H1 (cell line): ENCODE data around the gene FHL2. TPM values are rescaled to one million over a fixed set of nuclear protein-coding genes. Genes with fewer than 3 reads are reported as not detected.

ENCODE experiments used
- CTCF ChIA-PET: fragments of 300-600 bp; sonication (Branson Sonifier 250); formaldehyde crosslinking; loops from one replicate; lab custom pipeline; 2021; ENCODE audit not compliant: partially characterized antibody; lab: Charles Lee
- POLR2A ChIA-PET: fragments of 300-600 bp; sonication (Branson Sonifier 250); formaldehyde crosslinking; loops from one replicate; lab custom pipeline; 2021; ENCODE audit warnings: inconsistent platforms; ENCODE audit not compliant: partially characterized antibody; lab: Charles Lee
- DNase-seq, 2 experiments: peaks; one replicate each; pipeline versions ENCODE4 v3.0.0 to v3.0.0-alpha.2; 2010 to 2022; ENCODE audit warnings: low spot score in 2 of 2, low read depth in 1 of 2, mixed read lengths in 1 of 2
- FAIRE-seq: peaks from 2 replicates; lab custom pipeline; 2011; peaks lifted over from hg19 to GRCh38; lab: Jason Lieb, UNC
- H2AFZ ChIP-seq: 2 replicates; pipeline ENCODE4 v1.8.1; 2012; ENCODE audit warnings: low read length, inconsistent platforms
- H2AK5ac ChIP-seq: 2 replicates; pipeline ENCODE4 v1.6.1; 2013; ENCODE audit warnings: low read depth, low read length
- H2BK120ac ChIP-seq: replicated peaks from 2 replicates; pipeline ENCODE3; 2013; ENCODE audit warnings: low read depth, low read length, inconsistent platforms
- H2BK12ac ChIP-seq: 2 replicates; pipeline ENCODE4 v1.6.1; 2013; ENCODE audit warnings: low read depth, low read length
- H2BK15ac ChIP-seq: 2 replicates; pipeline ENCODE4 v1.6.1; 2013; ENCODE audit warnings: low read length
- H2BK20ac ChIP-seq: 2 replicates; pipeline ENCODE4 v1.6.1; 2013; ENCODE audit warnings: low read length
- H2BK5ac ChIP-seq: 2 replicates; pipeline ENCODE4 v1.6.1; 2013; ENCODE audit warnings: low read depth, low read length
- H3K14ac ChIP-seq: 2 replicates; pipeline ENCODE4 v1.6.1; 2013; ENCODE audit warnings: inconsistent platforms; ENCODE audit not compliant: insufficient read length
- H3K18ac ChIP-seq: 2 replicates; pipeline ENCODE4 v1.6.1; 2013; ENCODE audit warnings: low read length; ENCODE audit errors: extremely low read depth
- H3K23ac ChIP-seq: 2 replicates; pipeline ENCODE4 v1.6.1; 2013; ENCODE audit warnings: inconsistent platforms; ENCODE audit not compliant: insufficient read length
- H3K23me2 ChIP-seq: 2 replicates; pipeline ENCODE4 v1.6.1; 2013; ENCODE audit warnings: low read depth, low read length
- H3K27ac ChIP-seq: 2 replicates; pipeline ENCODE4 v1.6.1; 2011; ENCODE audit warnings: low read depth, low read length, inconsistent platforms
- H3K27me3 ChIP-seq, 4 experiments: replicated peaks in 1 of 4; 1 replicate in 1 of 4; 2 replicates in 3 of 4; pipeline versions ENCODE4 v1.6.1 to v1.8.1; 2011 to 2013; ENCODE audit warnings: low read length in 3 of 4, mild to moderate bottlenecking in 3 of 4, inconsistent platforms in 2 of 4, mixed read lengths in 2 of 4, moderate library complexity in 1 of 4; ENCODE audit not compliant: control insufficient read depth in 3 of 4, insufficient read depth in 3 of 4; ENCODE audit errors: extremely low read depth in 1 of 4
- H3K36me3 ChIP-seq, 4 experiments: 2 replicates each; pipeline versions ENCODE4 v1.6.1 to v1.8.1; 2011 to 2013; ENCODE audit warnings: mild to moderate bottlenecking in 4 of 4, low read length in 3 of 4, moderate library complexity in 2 of 4, control low read depth in 1 of 4, inconsistent platforms in 1 of 4; ENCODE audit not compliant: insufficient read depth in 4 of 4, control insufficient read depth in 2 of 4
- H3K4ac ChIP-seq: replicated peaks from 2 replicates; pipeline ENCODE3; 2013; ENCODE audit warnings: low read length, low read depth, mixed read lengths, inconsistent platforms; ENCODE audit not compliant: insufficient read length
- H3K4me1 ChIP-seq, 4 experiments: replicated peaks in 1 of 4; 1 replicate in 1 of 4; 2 replicates in 3 of 4; pipeline versions ENCODE4 v1.6.1 to v1.8.1; 2011 to 2013; ENCODE audit warnings: low read length in 3 of 4, inconsistent platforms in 2 of 4, mixed read lengths in 1 of 4; ENCODE audit not compliant: insufficient read depth in 4 of 4, control insufficient read depth in 3 of 4
- H3K4me2 ChIP-seq, 2 experiments: 2 replicates each; pipeline versions ENCODE4 v1.6.1 to v1.8.1; 2011 to 2013; ENCODE audit warnings: low read depth in 2 of 2, low read length in 2 of 2, control low read depth in 1 of 2, inconsistent platforms in 1 of 2, mild to moderate bottlenecking in 1 of 2; ENCODE audit not compliant: insufficient read depth in 1 of 2
- H3K4me3 ChIP-seq, 4 experiments: fragments of 200-600, 300-600 bp in 1 of 4; sonication (generic), shearing (Covaris generic), sonication (Bioruptor Twin) in 1 of 4; 2 replicates each; pipeline versions ENCODE4 v1.5.1 to v1.8.1; 2011 to 2016; ENCODE audit warnings: low read length in 4 of 4, low read depth in 3 of 4, control low read depth in 2 of 4, inconsistent platforms in 2 of 4, mild to moderate bottlenecking in 2 of 4, mixed read lengths in 1 of 4, moderate library complexity in 1 of 4; ENCODE audit not compliant: insufficient read depth in 2 of 4; ENCODE audit errors: extremely low read depth in 1 of 4
- H3K56ac ChIP-seq: replicated peaks from 2 replicates; pipeline ENCODE3; 2013; ENCODE audit warnings: low read depth, mild to moderate bottlenecking, mixed read lengths, low read length, inconsistent platforms; ENCODE audit not compliant: insufficient read length
- H3K79me1 ChIP-seq: 2 replicates; pipeline ENCODE4 v1.6.1; 2013; ENCODE audit warnings: low read depth, low read length, control low read depth
- H3K79me2 ChIP-seq, 2 experiments: 2 replicates each; pipeline versions ENCODE4 v1.6.1 to v1.8.1; 2012 to 2013; ENCODE audit warnings: low read length in 2 of 2, mild to moderate bottlenecking in 2 of 2, inconsistent platforms in 1 of 2; ENCODE audit not compliant: insufficient read depth in 2 of 2, control insufficient read depth in 1 of 2
- H3K9ac ChIP-seq, 4 experiments: replicated peaks in 1 of 4; 1 replicate in 1 of 4; 2 replicates in 3 of 4; pipeline versions ENCODE4 v1.6.1 to v1.8.1; 2011 to 2013; ENCODE audit warnings: low read depth in 3 of 4, low read length in 3 of 4, control low read depth in 2 of 4, mild to moderate bottlenecking in 2 of 4, moderate library complexity in 2 of 4, inconsistent platforms in 1 of 4; ENCODE audit errors: extremely low read depth in 1 of 4
- H3K9me3 ChIP-seq, 2 experiments: 2 replicates each; pipeline versions ENCODE4 v1.6.1 to v1.8.1; 2012 to 2013; ENCODE audit warnings: mild to moderate bottlenecking in 2 of 2, moderate library complexity in 2 of 2, control low read depth in 1 of 2, inconsistent platforms in 1 of 2, low read depth in 1 of 2, low read length in 1 of 2, mixed read lengths in 1 of 2; ENCODE audit not compliant: insufficient read depth in 2 of 2
- H4K20me1 ChIP-seq, 2 experiments: replicated peaks in 1 of 2; 2 replicates each; pipeline versions ENCODE3 to v1.8.1; 2011 to 2013; ENCODE audit warnings: inconsistent platforms in 2 of 2, low read length in 2 of 2, mild to moderate bottlenecking in 1 of 2; ENCODE audit not compliant: insufficient read depth in 2 of 2, control insufficient read depth in 1 of 2
- H4K5ac ChIP-seq: 2 replicates; pipeline ENCODE4 v1.6.1; 2013; ENCODE audit warnings: low read length, low read depth, mixed read lengths, inconsistent platforms; ENCODE audit not compliant: insufficient read length
- H4K8ac ChIP-seq: 2 replicates; pipeline ENCODE4 v1.8.0; 2013; ENCODE audit warnings: mild to moderate bottlenecking, moderate library complexity, low read length, inconsistent platforms; ENCODE audit not compliant: insufficient read depth; ENCODE audit errors: extremely low read depth
- H4K91ac ChIP-seq: replicated peaks from 2 replicates; pipeline ENCODE3; 2013; ENCODE audit warnings: low read length, mixed read lengths, inconsistent platforms; ENCODE audit not compliant: insufficient read length
- BACH1 ChIP-seq: IDR thresholded peaks from 2 replicates; pipeline ENCODE4 v1.6.1; 2012; ENCODE audit warnings: low read length, improper control_type of control experiment
- CBX8 ChIP-seq: fragments of 300-800, 300-1000 bp; sonication (generic); IDR thresholded peaks from 2 replicates; pipeline ENCODE4 v1.7.1; 2016; ENCODE audit warnings: low read depth, low read length, borderline replicate concordance
- FOSL1 ChIP-seq: IDR thresholded peaks from 2 replicates; pipeline ENCODE4 v1.6.1; 2011; ENCODE audit warnings: mild to moderate bottlenecking, low read depth, low read length, moderate library complexity; ENCODE audit not compliant: insufficient read depth
- GABPA ChIP-seq: IDR thresholded peaks from 2 replicates; pipeline ENCODE4 v1.6.1; 2011; ENCODE audit warnings: mild to moderate bottlenecking, low read length, moderate library complexity, borderline replicate concordance; ENCODE audit not compliant: insufficient read depth
- GTF2F1 ChIP-seq: IDR thresholded peaks from 2 replicates; pipeline ENCODE4 v1.6.1; 2012; ENCODE audit warnings: low read depth, low read length, improper control_type of control experiment, borderline replicate concordance
- JUN ChIP-seq: IDR thresholded peaks from 2 replicates; pipeline ENCODE4 v1.6.1; 2011; ENCODE audit warnings: low read depth, mild to moderate bottlenecking, improper control_type of control experiment, low read length
- POLR2AphosphoS5 ChIP-seq: IDR thresholded peaks from 2 replicates; pipeline ENCODE4 v1.6.1; 2011; ENCODE audit warnings: low read depth, low read length
- POU5F1 ChIP-seq: IDR thresholded peaks from 2 replicates; pipeline ENCODE4 v1.6.1; 2011; ENCODE audit warnings: low read depth, mild to moderate bottlenecking, low read length, moderate library complexity
- SIX5 ChIP-seq: IDR thresholded peaks from 2 replicates; pipeline ENCODE4 v1.6.1; 2011; ENCODE audit warnings: mild to moderate bottlenecking, low read depth, low read length
- SP2 ChIP-seq: IDR thresholded peaks from 2 replicates; pipeline ENCODE4 v1.6.1; 2012; ENCODE audit warnings: mild to moderate bottlenecking, low read length, inconsistent platforms
- TAF1 ChIP-seq: IDR thresholded peaks from 2 replicates; pipeline ENCODE4 v1.6.1; 2011; ENCODE audit warnings: mild to moderate bottlenecking, low read depth, low read length
- TBP ChIP-seq: IDR thresholded peaks from 2 replicates; pipeline ENCODE4 v1.6.1; 2011; ENCODE audit warnings: low read depth, low read length, improper control_type of control experiment
- WGBS, 2 experiments: shearing (Covaris generic) in 1 of 2; methylation state at CpG; one replicate each; pipeline versions ENCODE4 v1.1.6 to v1.1.7; 2013 to 2015; ENCODE audit warnings: low lambda C conversion rate in 2 of 2, mixed read lengths in 2 of 2, inconsistent platforms in 1 of 2, low coverage in 1 of 2, missing lambda C conversion rate in 1 of 2; ENCODE audit not compliant: insufficient replicate concordance in 2 of 2, insufficient coverage in 1 of 2, insufficient read length in 1 of 2; ENCODE audit errors: extremely low coverage in 1 of 2, missing lambda C conversion rate in 1 of 2; 5-methylcytosine and 5-hydroxymethylcytosine counted together
- polyA plus RNA-seq, 7 experiments: library from polyadenylated mRNA; depleted of rRNA in 3 of 7; stranded (reverse) in 5 of 7; unstranded in 2 of 7; fragments of >200 nt in 5 of 7; fragments of 200-250 nt in 2 of 7; gene quantifications; 1 replicate in 5 of 7; 2 replicates in 1 of 7; 4 replicates in 1 of 7; pipeline versions ENCODE4 v1.2.1 to v1.2.3, GENCODE V29; 2011 to 2013; ENCODE audit warnings: missing spikeins in 2 of 7, mixed read lengths in 2 of 7
- total RNA-seq: library from RNA; stranded (reverse); fragmentation: NEBNext Ultra II Directional; extraction: Animal tissue kit (Norgen Biotek cat#: 25700); gene quantifications from 2 replicates; pipeline ENCODE4 v1.2.1, GENCODE V29; 2021
- TF ChIP-seq, protein P1 (sequence below): IDR thresholded peaks from 2 replicates; pipeline ENCODE4 v1.6.1; 2012; ENCODE audit warnings: inconsistent platforms

The FHL2 gene
- total and polyA plus RNA-seq, 2 of the 8 experiments (the other 6 are each of a cell fraction or from before 2014, with no cell fraction given): 33.2 to 64.3 TPM

DNA sequence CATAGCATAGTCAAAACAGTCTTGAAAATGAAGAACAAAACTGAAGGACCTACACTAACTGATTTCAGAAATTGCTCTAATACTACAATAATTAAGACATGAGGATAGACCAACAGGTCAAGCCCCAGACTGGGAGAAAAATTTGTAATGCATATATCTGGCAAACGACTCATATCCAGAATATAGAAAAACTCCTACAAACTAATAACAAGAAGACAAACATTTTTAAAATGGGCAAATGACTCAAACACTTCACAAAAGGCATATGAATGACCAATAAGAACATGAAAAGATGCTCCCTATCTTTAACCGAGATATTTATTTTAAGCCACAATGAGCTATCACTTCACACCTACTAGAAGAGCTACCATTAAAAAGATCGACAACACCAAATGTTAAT lies 83.5 kb downstream of the FHL2 start:
- Histone ChIP-seq H3K9me3 (no peaks in the 10 kb centered on the region), H2BK12ac (no peak overlapping the region), H3K36me3 (no peaks in the 10 kb centered on the region), H3K9ac (no peak overlapping the region), H3K23ac (no peak overlapping the region), H2AK5ac (no peak overlapping the region), H3K79me2 (peaks cover 0 to 61% of the 10 kb centered on the region in 2 experiments; a peak in 2 of 4 replicates), H3K4me2 (no peak overlapping the region), H2BK20ac (no peak overlapping the region), H3K27me3 (no peaks in the 10 kb centered on the region), H3K27ac (no peak overlapping the region), H2BK15ac (no peak overlapping the region), H3K23me2 (no peaks in the 10 kb centered on the region), H2BK5ac (no peak overlapping the region), H4K20me1 (peaks cover 0 to under 1% of the 10 kb centered on the region in 2 experiments), H3K14ac (no peak overlapping the region), H4K91ac (no peak overlapping the region), H2AFZ (no peak overlapping the region), H3K4me3 (no peak overlapping the region), H4K8ac (no peak overlapping the region), H2BK120ac (no peak overlapping the region), H3K4ac (no peak overlapping the region), H3K79me1 (peaks cover 6% of the 10 kb centered on the region), H3K56ac (no peak overlapping the region), H3K18ac (no peak overlapping the region), H3K4me1 (no peaks in the 10 kb centered on the region), H4K5ac (no peak overlapping the region)
- WGBS, 2 experiments: 94% methylated on average over 3 of the region's 3 CpGs; no CpG with 5 or more reads in 1 of the 2 experiments
- DNase-seq: no peak
- TF ChIP-seq GABPA (no peak), POLR2AphosphoS5 (no peak), JUN (no peak), BACH1 (no peak), TAF1 (no peak), GTF2F1 (no peak), SIX5 (no peak), SP2 (no peak), POU5F1 (no peak), FOSL1 (no peak), TBP (no peak), CBX8 (no peak)
- TF ChIP-seq, protein P1, sequence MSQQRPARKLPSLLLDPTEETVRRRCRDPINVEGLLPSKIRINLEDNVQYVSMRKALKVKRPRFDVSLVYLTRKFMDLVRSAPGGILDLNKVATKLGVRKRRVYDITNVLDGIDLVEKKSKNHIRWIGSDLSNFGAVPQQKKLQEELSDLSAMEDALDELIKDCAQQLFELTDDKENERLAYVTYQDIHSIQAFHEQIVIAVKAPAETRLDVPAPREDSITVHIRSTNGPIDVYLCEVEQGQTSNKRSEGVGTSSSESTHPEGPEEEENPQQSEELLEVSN: no peak
- ChIA-PET CTCF (interaction anchor here (0.9 to 1.6 kb wide), 2 partner anchors 13 to 30 kb away, joined by 3 to 4 read pairs; no protein-coding TSS in a partner anchor), POLR2A (interaction anchor here (1.0 kb wide), 1 partner anchor 13 kb away, joined by 3 read pairs; no protein-coding TSS in a partner anchor)
- FAIRE-seq: no peak
